H1 (cell line): ENCODE results near the gene DMAC2L. TPM values are rescaled to one million over a fixed set of nuclear protein-coding genes. Genes with fewer than 3 reads are reported as not detected.

Experiments
- CTCF ChIA-PET: fragments of 300-600 bp; sonication (Branson Sonifier 250); formaldehyde crosslinking; loops from one replicate; lab custom pipeline; 2021; ENCODE audit not compliant: partially characterized antibody; lab: Charles Lee
- POLR2A ChIA-PET: fragments of 300-600 bp; sonication (Branson Sonifier 250); formaldehyde crosslinking; loops from one replicate; lab custom pipeline; 2021; ENCODE audit warnings: inconsistent platforms; ENCODE audit not compliant: partially characterized antibody; lab: Charles Lee
- DNase-seq, 2 experiments: peaks; one replicate each; pipeline versions ENCODE4 v3.0.0 to v3.0.0-alpha.2; 2010 to 2022; ENCODE audit warnings: low spot score in 2 of 2, low read depth in 1 of 2, mixed read lengths in 1 of 2
- FAIRE-seq: peaks from 2 replicates; lab custom pipeline; 2011; peaks lifted over from hg19 to GRCh38; lab: Jason Lieb, UNC
- H2AFZ ChIP-seq: 2 replicates; pipeline ENCODE4 v1.8.1; 2012; ENCODE audit warnings: low read length, inconsistent platforms
- H2AK5ac ChIP-seq: 2 replicates; pipeline ENCODE4 v1.6.1; 2013; ENCODE audit warnings: low read depth, low read length
- H2BK120ac ChIP-seq: replicated peaks from 2 replicates; pipeline ENCODE3; 2013; ENCODE audit warnings: low read depth, low read length, inconsistent platforms
- H2BK12ac ChIP-seq: 2 replicates; pipeline ENCODE4 v1.6.1; 2013; ENCODE audit warnings: low read depth, low read length
- H2BK15ac ChIP-seq: 2 replicates; pipeline ENCODE4 v1.6.1; 2013; ENCODE audit warnings: low read length
- H2BK20ac ChIP-seq: 2 replicates; pipeline ENCODE4 v1.6.1; 2013; ENCODE audit warnings: low read length
- H2BK5ac ChIP-seq: 2 replicates; pipeline ENCODE4 v1.6.1; 2013; ENCODE audit warnings: low read depth, low read length
- H3K14ac ChIP-seq: 2 replicates; pipeline ENCODE4 v1.6.1; 2013; ENCODE audit warnings: inconsistent platforms; ENCODE audit not compliant: insufficient read length
- H3K18ac ChIP-seq: 2 replicates; pipeline ENCODE4 v1.6.1; 2013; ENCODE audit warnings: low read length; ENCODE audit errors: extremely low read depth
- H3K23ac ChIP-seq: 2 replicates; pipeline ENCODE4 v1.6.1; 2013; ENCODE audit warnings: inconsistent platforms; ENCODE audit not compliant: insufficient read length
- H3K23me2 ChIP-seq: 2 replicates; pipeline ENCODE4 v1.6.1; 2013; ENCODE audit warnings: low read depth, low read length
- H3K27ac ChIP-seq: 2 replicates; pipeline ENCODE4 v1.6.1; 2011; ENCODE audit warnings: low read depth, low read length, inconsistent platforms
- H3K27me3 ChIP-seq, 4 experiments: replicated peaks in 1 of 4; 1 replicate in 1 of 4; 2 replicates in 3 of 4; pipeline versions ENCODE4 v1.6.1 to v1.8.1; 2011 to 2013; ENCODE audit warnings: low read length in 3 of 4, mild to moderate bottlenecking in 3 of 4, inconsistent platforms in 2 of 4, mixed read lengths in 2 of 4, moderate library complexity in 1 of 4; ENCODE audit not compliant: control insufficient read depth in 3 of 4, insufficient read depth in 3 of 4; ENCODE audit errors: extremely low read depth in 1 of 4
- H3K36me3 ChIP-seq, 4 experiments: 2 replicates each; pipeline versions ENCODE4 v1.6.1 to v1.8.1; 2011 to 2013; ENCODE audit warnings: mild to moderate bottlenecking in 4 of 4, low read length in 3 of 4, moderate library complexity in 2 of 4, control low read depth in 1 of 4, inconsistent platforms in 1 of 4; ENCODE audit not compliant: insufficient read depth in 4 of 4, control insufficient read depth in 2 of 4
- H3K4ac ChIP-seq: replicated peaks from 2 replicates; pipeline ENCODE3; 2013; ENCODE audit warnings: low read length, low read depth, mixed read lengths, inconsistent platforms; ENCODE audit not compliant: insufficient read length
- H3K4me1 ChIP-seq, 4 experiments: replicated peaks in 1 of 4; 1 replicate in 1 of 4; 2 replicates in 3 of 4; pipeline versions ENCODE4 v1.6.1 to v1.8.1; 2011 to 2013; ENCODE audit warnings: low read length in 3 of 4, inconsistent platforms in 2 of 4, mixed read lengths in 1 of 4; ENCODE audit not compliant: insufficient read depth in 4 of 4, control insufficient read depth in 3 of 4
- H3K4me2 ChIP-seq, 2 experiments: 2 replicates each; pipeline versions ENCODE4 v1.6.1 to v1.8.1; 2011 to 2013; ENCODE audit warnings: low read depth in 2 of 2, low read length in 2 of 2, control low read depth in 1 of 2, inconsistent platforms in 1 of 2, mild to moderate bottlenecking in 1 of 2; ENCODE audit not compliant: insufficient read depth in 1 of 2
- H3K4me3 ChIP-seq, 4 experiments: fragments of 200-600, 300-600 bp in 1 of 4; sonication (generic), shearing (Covaris generic), sonication (Bioruptor Twin) in 1 of 4; 2 replicates each; pipeline versions ENCODE4 v1.5.1 to v1.8.1; 2011 to 2016; ENCODE audit warnings: low read length in 4 of 4, low read depth in 3 of 4, control low read depth in 2 of 4, inconsistent platforms in 2 of 4, mild to moderate bottlenecking in 2 of 4, mixed read lengths in 1 of 4, moderate library complexity in 1 of 4; ENCODE audit not compliant: insufficient read depth in 2 of 4; ENCODE audit errors: extremely low read depth in 1 of 4
- H3K56ac ChIP-seq: replicated peaks from 2 replicates; pipeline ENCODE3; 2013; ENCODE audit warnings: low read depth, mild to moderate bottlenecking, mixed read lengths, low read length, inconsistent platforms; ENCODE audit not compliant: insufficient read length
- H3K79me1 ChIP-seq: 2 replicates; pipeline ENCODE4 v1.6.1; 2013; ENCODE audit warnings: low read depth, low read length, control low read depth
- H3K79me2 ChIP-seq, 2 experiments: 2 replicates each; pipeline versions ENCODE4 v1.6.1 to v1.8.1; 2012 to 2013; ENCODE audit warnings: low read length in 2 of 2, mild to moderate bottlenecking in 2 of 2, inconsistent platforms in 1 of 2; ENCODE audit not compliant: insufficient read depth in 2 of 2, control insufficient read depth in 1 of 2
- H3K9ac ChIP-seq, 4 experiments: replicated peaks in 1 of 4; 1 replicate in 1 of 4; 2 replicates in 3 of 4; pipeline versions ENCODE4 v1.6.1 to v1.8.1; 2011 to 2013; ENCODE audit warnings: low read depth in 3 of 4, low read length in 3 of 4, control low read depth in 2 of 4, mild to moderate bottlenecking in 2 of 4, moderate library complexity in 2 of 4, inconsistent platforms in 1 of 4; ENCODE audit errors: extremely low read depth in 1 of 4
- H3K9me3 ChIP-seq, 2 experiments: 2 replicates each; pipeline versions ENCODE4 v1.6.1 to v1.8.1; 2012 to 2013; ENCODE audit warnings: mild to moderate bottlenecking in 2 of 2, moderate library complexity in 2 of 2, control low read depth in 1 of 2, inconsistent platforms in 1 of 2, low read depth in 1 of 2, low read length in 1 of 2, mixed read lengths in 1 of 2; ENCODE audit not compliant: insufficient read depth in 2 of 2
- H4K20me1 ChIP-seq, 2 experiments: replicated peaks in 1 of 2; 2 replicates each; pipeline versions ENCODE3 to v1.8.1; 2011 to 2013; ENCODE audit warnings: inconsistent platforms in 2 of 2, low read length in 2 of 2, mild to moderate bottlenecking in 1 of 2; ENCODE audit not compliant: insufficient read depth in 2 of 2, control insufficient read depth in 1 of 2
- H4K5ac ChIP-seq: 2 replicates; pipeline ENCODE4 v1.6.1; 2013; ENCODE audit warnings: low read length, low read depth, mixed read lengths, inconsistent platforms; ENCODE audit not compliant: insufficient read length
- H4K8ac ChIP-seq: 2 replicates; pipeline ENCODE4 v1.8.0; 2013; ENCODE audit warnings: mild to moderate bottlenecking, moderate library complexity, low read length, inconsistent platforms; ENCODE audit not compliant: insufficient read depth; ENCODE audit errors: extremely low read depth
- H4K91ac ChIP-seq: replicated peaks from 2 replicates; pipeline ENCODE3; 2013; ENCODE audit warnings: low read length, mixed read lengths, inconsistent platforms; ENCODE audit not compliant: insufficient read length
- TEAD4 ChIP-seq: IDR thresholded peaks from 2 replicates; pipeline ENCODE4 v1.6.1; 2012; ENCODE audit warnings: low read depth, low read length, inconsistent platforms, mixed read lengths
- WGBS, 2 experiments: shearing (Covaris generic) in 1 of 2; methylation state at CpG; one replicate each; pipeline versions ENCODE4 v1.1.6 to v1.1.7; 2013 to 2015; ENCODE audit warnings: low lambda C conversion rate in 2 of 2, mixed read lengths in 2 of 2, inconsistent platforms in 1 of 2, low coverage in 1 of 2, missing lambda C conversion rate in 1 of 2; ENCODE audit not compliant: insufficient replicate concordance in 2 of 2, insufficient coverage in 1 of 2, insufficient read length in 1 of 2; ENCODE audit errors: extremely low coverage in 1 of 2, missing lambda C conversion rate in 1 of 2; 5-methylcytosine and 5-hydroxymethylcytosine counted together
- polyA plus RNA-seq, 7 experiments: library from polyadenylated mRNA; depleted of rRNA in 3 of 7; stranded (reverse) in 5 of 7; unstranded in 2 of 7; fragments of >200 nt in 5 of 7; fragments of 200-250 nt in 2 of 7; gene quantifications; 1 replicate in 5 of 7; 2 replicates in 1 of 7; 4 replicates in 1 of 7; pipeline versions ENCODE4 v1.2.1 to v1.2.3, GENCODE V29; 2011 to 2013; ENCODE audit warnings: missing spikeins in 2 of 7, mixed read lengths in 2 of 7
- total RNA-seq: library from RNA; stranded (reverse); fragmentation: NEBNext Ultra II Directional; extraction: Animal tissue kit (Norgen Biotek cat#: 25700); gene quantifications from 2 replicates; pipeline ENCODE4 v1.2.1, GENCODE V29; 2021
- TF ChIP-seq, protein P1 (sequence below): IDR thresholded peaks from 2 replicates; pipeline ENCODE4 v1.6.1; 2012; ENCODE audit warnings: inconsistent platforms

DMAC2L gene
- total and polyA plus RNA-seq, 2 of the 8 experiments (the other 6 are each of a cell fraction or from before 2014, with no cell fraction given): 20.3 to 28.9 TPM

DNA sequence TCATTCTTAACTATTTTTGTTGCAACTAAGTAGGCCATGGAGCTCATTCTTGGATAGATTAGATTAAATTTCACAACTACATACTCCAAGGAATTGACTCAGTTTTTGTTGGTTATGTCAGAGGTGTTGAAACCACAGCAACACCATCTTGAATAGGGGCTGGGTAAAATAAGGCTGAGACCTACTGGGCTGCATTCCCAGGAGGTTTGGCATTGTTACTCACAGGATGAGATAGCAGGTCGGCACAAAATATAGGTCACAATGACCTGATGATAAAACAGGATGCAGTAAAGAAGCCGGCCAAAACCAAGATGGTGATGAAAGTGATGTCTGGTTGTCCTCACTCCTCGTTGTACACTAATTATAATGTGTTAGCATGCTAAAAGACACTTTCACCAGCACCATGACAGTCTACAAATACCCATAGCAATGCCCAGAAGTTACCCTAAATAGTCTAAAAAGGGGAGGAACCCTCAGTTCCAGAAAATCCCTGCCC is 20.9 kb downstream of the DMAC2L start:
- H4K8ac ChIP-seq: no peak overlapping the region
- H3K4me2 ChIP-seq: no peak overlapping the region
- no peak overlapping the region for H3K56ac ChIP-seq
- H4K5ac ChIP-seq: no peak overlapping the region
- H2BK120ac ChIP-seq: no peak overlapping the region
- ChIA-PET POLR2A (interaction anchor here (1.3 kb wide), 1 partner anchor 22 kb away, joined by 4 read pairs; no protein-coding TSS in a partner anchor), CTCF (interaction anchor here (0.7 to 5.1 kb wide), 3 partner anchors 8 to 12 kb away, joined by 3 to 30 read pairs (median 6); no protein-coding TSS in a partner anchor)
- no peak overlapping the region for H3K14ac ChIP-seq
- no peak overlapping the region for H2BK15ac ChIP-seq
- TF ChIP-seq, protein P1, sequence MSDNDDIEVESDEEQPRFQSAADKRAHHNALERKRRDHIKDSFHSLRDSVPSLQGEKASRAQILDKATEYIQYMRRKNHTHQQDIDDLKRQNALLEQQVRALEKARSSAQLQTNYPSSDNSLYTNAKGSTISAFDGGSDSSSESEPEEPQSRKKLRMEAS: no peak
- peak; percentile 18; the same call in 1 of the 2 replicates for TF ChIP-seq TEAD4
- no peak for FAIRE-seq
- no peaks in the 10 kb centered on the region for H4K20me1 ChIP-seq
- no peaks in the 10 kb centered on the region for H3K9me3 ChIP-seq
- H3K4me3 ChIP-seq: no peak overlapping the region
- H2AK5ac ChIP-seq: no peak overlapping the region
- H3K27me3 ChIP-seq: no peaks in the 10 kb centered on the region
- H2BK20ac ChIP-seq: no peak overlapping the region
- no peak overlapping the region for H3K23ac ChIP-seq
- no peaks in the 10 kb centered on the region for H3K79me1 ChIP-seq
- peaks cover 0 to 2% (median 1%) of the 10 kb centered on the region in 4 experiments; a peak in 1 of 8 replicates for H3K36me3 ChIP-seq
- H3K4me1 ChIP-seq: peaks cover 8 to 13% (median 11%) of the 10 kb centered on the region in 4 experiments; a peak in 6 of 7 replicates
- no peak overlapping the region for H2BK5ac ChIP-seq
- H3K23me2 ChIP-seq: no peaks in the 10 kb centered on the region
- H3K18ac ChIP-seq: no peak overlapping the region
- H3K4ac ChIP-seq: no peak overlapping the region
- no peak overlapping the region for H2AFZ ChIP-seq
- H3K79me2 ChIP-seq: no peaks in the 10 kb centered on the region
- no peak for DNase-seq
- H3K27ac ChIP-seq: no peak overlapping the region
- H2BK12ac ChIP-seq: no peak overlapping the region
- H3K9ac ChIP-seq: no peak overlapping the region
- WGBS, 2 experiments: 89% methylated on average over 3 of the region's 3 CpGs; no CpG with 5 or more reads in 1 of the 2 experiments
- H4K91ac ChIP-seq: no peak overlapping the region
